ENCODE measurements around the gene OPTN.
"Not testable (repeated sequence)": the region's sequence is repeated elsewhere in the genome, so short reads cannot be mapped to it uniquely, and the experiment has no call there.

The OPTN gene

DNA sequence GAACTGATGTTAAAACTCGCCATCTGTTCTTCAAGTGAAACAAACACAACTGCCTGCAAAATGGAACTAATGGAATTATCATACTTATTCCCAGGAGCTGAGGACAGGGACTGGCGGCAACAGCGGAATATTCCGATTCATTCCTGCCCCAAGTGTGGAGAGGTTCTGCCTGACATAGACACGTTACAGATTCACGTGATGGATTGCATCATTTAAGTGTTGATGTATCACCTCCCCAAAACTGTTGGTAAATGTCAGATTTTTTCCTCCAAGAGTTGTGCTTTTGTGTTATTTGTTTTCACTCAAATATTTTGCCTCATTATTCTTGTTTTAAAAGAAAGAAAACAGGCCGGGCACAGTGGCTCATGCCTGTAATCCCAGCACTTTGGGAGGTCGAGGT, 36.7 kb downstream of the OPTN start:
- no peak for FAIRE-seq

DNA sequence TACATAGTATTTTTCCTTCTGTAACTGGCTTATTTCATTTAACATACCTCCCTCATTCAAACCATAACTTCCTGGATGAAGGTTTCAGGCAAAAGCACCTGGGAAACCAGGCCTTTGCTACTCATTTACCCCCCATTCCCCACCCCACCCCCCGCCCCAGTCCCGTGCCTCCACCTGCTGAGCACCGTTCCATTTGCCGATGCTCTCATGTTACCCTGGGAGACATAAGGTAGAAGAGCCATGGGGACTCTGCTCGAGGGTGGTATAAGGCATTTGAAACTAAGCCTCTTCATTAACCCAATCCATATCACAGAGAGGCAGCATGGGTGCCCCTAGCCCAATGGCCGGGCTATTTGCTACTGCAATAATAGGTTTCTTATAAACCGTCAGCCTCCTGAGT, 39.2 kb downstream of the OPTN start:
- no peak for FAIRE-seq

DNA sequence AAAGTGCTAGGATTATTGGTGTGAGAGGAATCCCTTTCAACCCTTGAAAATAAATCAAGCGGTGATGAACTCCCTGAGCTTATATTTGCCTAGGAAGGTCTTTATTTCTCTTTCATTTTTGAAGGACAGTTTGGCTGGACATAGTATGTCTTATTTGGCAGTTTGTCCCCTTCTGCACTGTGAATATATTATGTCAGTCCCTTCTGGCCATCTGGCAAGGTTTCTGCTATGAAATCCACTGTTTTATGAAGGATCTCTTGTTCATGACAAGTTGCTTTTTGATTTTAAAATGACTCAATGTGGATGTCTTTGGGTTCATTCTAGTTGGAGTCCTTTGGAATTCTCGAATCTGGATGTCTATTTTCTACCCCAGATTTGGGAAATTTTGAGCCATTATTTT, 39.7 kb downstream of the OPTN start:
- no peak for FAIRE-seq

GRCh38 chr10:13140627-13141190, 40.7 kb downstream of the OPTN start:
- FAIRE-seq = no peak

DNA sequence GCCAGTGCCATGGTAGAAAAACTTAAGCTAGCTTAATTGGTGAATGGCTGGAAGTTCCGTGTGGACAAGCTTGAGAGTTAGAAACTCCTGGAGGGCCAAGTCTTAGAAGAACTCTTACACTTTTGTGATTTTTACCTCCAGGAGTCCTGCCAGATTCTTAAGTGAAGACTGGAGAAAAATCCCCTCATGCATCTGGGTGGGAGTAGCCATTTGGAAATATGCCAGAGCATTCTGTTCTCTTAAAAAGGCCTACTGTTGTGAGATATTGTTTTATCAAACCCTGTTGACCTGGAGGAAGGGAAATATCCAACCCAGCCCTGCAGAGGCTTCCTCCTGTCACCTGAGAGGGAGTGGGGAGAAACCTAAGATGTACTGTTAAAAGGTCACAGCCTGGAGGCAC, 43.8 kb downstream of the OPTN start:
- FAIRE-seq = no peak

GRCh38 chr10:13144814-13145213, 44.9 kb downstream of the OPTN start:
- FAIRE-seq = no peak

GRCh38 chr10:13146379-13146778, 46.4 kb downstream of the OPTN start:
- FAIRE-seq = no peak

DNA sequence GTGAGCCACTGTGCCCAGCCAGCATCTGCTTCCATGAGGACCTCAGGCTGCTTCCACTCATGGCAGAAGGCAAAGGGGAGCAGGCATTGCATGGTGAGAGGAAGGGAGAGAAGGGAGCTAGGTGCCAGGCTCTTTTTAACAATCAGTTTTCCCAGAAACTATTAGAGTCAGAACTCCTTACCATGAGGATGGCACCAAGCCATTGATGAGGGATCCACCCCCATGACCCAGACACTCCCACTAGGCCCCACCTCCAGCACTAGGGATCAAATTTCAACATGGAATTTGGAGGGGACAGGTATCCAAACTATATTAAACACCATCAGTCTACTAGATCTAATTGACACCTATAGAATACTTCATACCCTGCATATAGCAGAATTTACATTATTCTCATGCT, 47.2 kb downstream of the OPTN start:
- no peak for FAIRE-seq

- no peak for FAIRE-seq
These were observed 52.3 kb downstream of the OPTN start for GRCh38 chr10:13152296-13152695.

GRCh38 chr10:13155860-13156259, 55.9 kb downstream of the OPTN start:
- not testable (repeated sequence) for FAIRE-seq

DNA sequence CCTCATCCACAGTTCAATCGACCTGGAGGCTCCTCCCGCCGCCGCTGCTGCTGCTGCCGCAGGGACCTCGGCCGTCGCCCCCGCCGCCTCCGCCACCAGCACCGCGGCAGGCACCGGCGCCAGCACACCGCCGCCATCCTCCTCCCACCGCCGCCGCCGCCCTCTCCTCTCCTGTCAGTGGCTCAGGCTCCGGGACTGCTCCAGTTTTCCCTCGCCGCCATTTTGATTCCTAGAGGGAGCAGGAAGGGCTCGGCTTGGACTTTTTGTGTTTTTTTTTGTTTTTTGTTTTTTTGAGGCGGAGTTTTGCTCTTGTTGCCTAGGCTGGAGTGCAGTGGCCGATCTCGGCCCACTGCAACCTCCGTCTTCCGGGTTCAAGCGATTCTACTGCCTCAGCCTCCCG, 58.4 kb downstream of the OPTN start:
- FAIRE-seq = no peak

GRCh38 chr10:13160934-13161856, 61.2 kb downstream of the OPTN start, which contains the start of gene MCM10:
Gene MCM10 (plus strand): TSS chr10:13161558. CDS start chr10:13164203, 2,645 bp downstream.
- FAIRE-seq = no peak

GRCh38 chr10:13161857-13162271, 61.9 kb downstream of the OPTN start:
- no peak for FAIRE-seq

- FAIRE-seq = no peak
These were observed 63.9 kb downstream of the OPTN start for GRCh38 chr10:13163859-13164258.

- no peak for FAIRE-seq
These were observed 65.2 kb downstream of the OPTN start for GRCh38 chr10:13165177-13165576.

- FAIRE-seq = no peak
These were observed 67.6 kb downstream of the OPTN start for GRCh38 chr10:13167568-13167967.

DNA sequence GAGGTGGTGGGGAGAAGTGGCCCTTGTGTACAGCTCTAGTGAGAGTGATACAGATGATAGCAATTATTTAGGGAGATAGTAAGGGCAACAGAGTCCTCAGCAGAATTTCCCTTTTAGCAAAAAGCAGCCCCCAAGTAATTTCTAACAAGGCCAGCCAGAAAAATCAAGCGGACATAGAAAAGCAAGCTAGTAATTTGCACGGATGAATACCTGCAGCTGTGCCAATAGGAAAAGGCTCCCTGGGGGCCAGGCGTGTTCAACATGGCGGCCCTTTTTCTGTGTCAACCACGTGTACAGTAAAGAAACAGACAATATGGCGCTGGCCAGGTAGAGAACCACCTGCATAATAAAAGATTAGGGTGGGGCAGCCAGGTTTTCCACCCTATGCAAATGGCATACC, 68.8 kb downstream of the OPTN start:
- FAIRE-seq = no peak

GRCh38 chr10:13173616-13174015, 73.7 kb downstream of the OPTN start:
- FAIRE-seq = no peak

DNA sequence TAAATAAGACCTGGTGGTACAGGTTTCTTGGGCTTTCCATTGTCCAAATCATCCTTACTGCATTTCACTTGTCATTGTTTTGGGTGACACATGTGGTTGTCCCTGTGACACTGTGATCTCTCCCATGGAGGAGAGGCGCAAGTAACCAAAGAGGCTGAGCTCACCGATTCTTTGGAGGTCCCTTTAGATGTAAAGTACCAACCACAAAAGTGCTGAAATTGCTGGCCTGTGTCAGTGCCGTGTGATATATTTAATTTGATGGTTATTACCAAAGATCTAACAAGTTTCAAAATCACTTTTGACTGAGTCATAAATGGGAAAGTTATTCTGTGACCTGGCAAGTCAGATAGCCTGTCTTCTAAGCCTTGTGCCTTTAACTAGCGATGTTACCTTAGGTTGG, 80.8 kb downstream of the OPTN start:
- FAIRE-seq = no peak

GRCh38 chr10:13182424-13182823, 82.5 kb downstream of the OPTN start:
- no peak for FAIRE-seq

GRCh38 chr10:13183625-13184024, 83.7 kb downstream of the OPTN start:
- FAIRE-seq = no peak

DNA sequence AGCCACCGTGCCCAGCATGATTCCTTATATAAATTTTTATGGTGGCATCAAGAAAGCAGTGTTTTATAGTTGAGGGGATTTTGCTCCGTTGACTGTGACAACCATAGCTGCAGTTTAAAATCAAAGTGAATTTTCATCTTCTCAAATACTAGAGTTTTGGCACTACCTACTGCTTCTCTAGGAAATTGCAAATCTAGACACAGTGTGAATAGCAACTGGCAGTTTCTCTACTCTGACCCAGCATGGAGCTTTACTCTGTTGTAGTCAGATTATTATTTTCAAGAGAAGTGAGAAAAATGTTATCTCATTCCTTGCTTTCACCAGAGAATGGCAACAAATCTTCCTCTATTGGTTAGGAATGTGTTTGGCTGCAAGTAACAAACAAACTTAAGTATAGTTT, 84.3 kb downstream of the OPTN start:
- FAIRE-seq = no peak

DNA sequence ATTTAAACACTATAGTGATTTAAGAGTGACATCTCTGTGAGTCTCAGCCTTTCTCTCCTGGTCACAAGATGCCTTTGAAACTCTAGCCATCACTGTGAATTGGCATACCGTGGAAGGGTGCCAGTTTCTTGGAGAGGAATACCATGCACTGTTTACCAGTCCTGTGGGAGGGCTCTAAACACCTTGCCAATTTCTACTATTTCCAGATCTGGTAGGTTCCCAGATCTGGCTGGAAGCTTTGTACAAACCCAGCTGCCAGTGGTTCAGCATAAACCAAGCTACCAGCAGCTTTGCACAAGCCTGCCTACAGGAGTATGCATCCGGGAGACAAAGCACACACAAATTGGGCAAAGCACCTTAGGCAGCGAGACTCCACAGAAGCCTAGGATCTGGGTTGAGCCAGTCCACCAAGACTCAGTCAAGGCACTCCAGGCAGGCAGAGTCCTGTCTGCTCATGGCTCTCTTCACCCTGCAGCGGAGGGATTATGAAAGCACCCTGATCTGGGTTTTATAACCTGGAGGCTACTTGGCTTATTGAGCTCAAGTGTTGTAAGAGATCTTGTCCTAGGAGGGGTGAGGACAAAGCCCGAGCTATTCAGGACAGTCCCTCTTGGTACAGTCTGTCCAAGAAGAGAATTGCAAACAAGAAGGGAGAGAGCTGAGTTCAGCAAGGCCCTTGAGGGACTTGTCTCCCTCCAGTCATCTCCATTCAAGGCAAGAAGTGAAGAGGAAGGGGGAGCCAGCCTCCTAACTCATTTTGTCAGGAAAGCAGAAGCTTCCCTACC, 85.0 kb downstream of the OPTN start:
- FAIRE-seq = no peak

- no peak for FAIRE-seq
These were observed 87.2 kb downstream of the OPTN start for GRCh38 chr10:13187135-13187534.

Data from colon (tissue), 2 donors.